Inflammatory macrophage treated with lipopolysaccharide for 4 hours (primary cell): ENCODE data around the gene CCT6B.
"Not testable (repeated sequence)": the region's sequence is repeated elsewhere in the genome, so short reads cannot be mapped to it uniquely, and the experiment has no call there.

Source experiments
- DNase-seq: peaks from one replicate; pipeline ENCODE4 v3.0.0-alpha.2; 2020

The CCT6B gene

GRCh38 chr17:34961093-34961911, at the start of gene CCT6B, which contains the start of gene ZNF830:
TSS of gene CCT6B (minus strand) at chr17:34961460. CDS start at chr17:34961393, 67 bp downstream.
TSS of gene ZNF830 (plus strand) at chr17:34961540. CDS start at chr17:34961567, 27 bp downstream.
- DNase-seq, result peak; percentile 96

- DNase-seq, result no peak
Measured at GRCh38 chr17:35010093-35010492, 48.8 kb upstream of the CCT6B start.

GRCh38 chr17:35006961-35007360, 45.7 kb upstream of the CCT6B start:
- no peak for DNase-seq

- DNase-seq, result no peak
Measured at GRCh38 chr17:35006345-35006744, 45.1 kb upstream of the CCT6B start.

GRCh38 chr17:35003778-35004177, 42.5 kb upstream of the CCT6B start:
- no peak for DNase-seq

- no peak for DNase-seq
Measured at GRCh38 chr17:35002876-35003551, 41.8 kb upstream of the CCT6B start.

GRCh38 chr17:35001549-35001948, 40.3 kb upstream of the CCT6B start:
- no peak for DNase-seq

GRCh38 chr17:35000965-35001364, 39.7 kb upstream of the CCT6B start:
- not testable (repeated sequence) for DNase-seq

- no peak for DNase-seq
Measured at GRCh38 chr17:34999456-34999855, 38.2 kb upstream of the CCT6B start.

- DNase-seq, result peak; percentile 67
Measured at GRCh38 chr17:34998205-34998604, 36.9 kb upstream of the CCT6B start.

GRCh38 chr17:34997355-34997862, 36.1 kb upstream of the CCT6B start:
- no peak for DNase-seq

GRCh38 chr17:34996422-34997285, 35.4 kb upstream of the CCT6B start:
- peak; percentile 47 for DNase-seq

- no peak for DNase-seq
Measured at GRCh38 chr17:34993031-34993430, 31.8 kb upstream of the CCT6B start.

GRCh38 chr17:34991606-34992005, 30.3 kb upstream of the CCT6B start:
- DNase-seq, result no peak

- peak; percentile 79 for DNase-seq
Measured at GRCh38 chr17:34990921-34991365, 29.7 kb upstream of the CCT6B start.

- DNase-seq, result no peak
Measured at GRCh38 chr17:34989473-34989872, 28.2 kb upstream of the CCT6B start.

GRCh38 chr17:34988644-34989043, 27.4 kb upstream of the CCT6B start:
- DNase-seq, result no peak

- DNase-seq, result no peak
Measured at GRCh38 chr17:34987232-34987631, 26.0 kb upstream of the CCT6B start.

- DNase-seq, result peak; percentile 38
Measured at GRCh38 chr17:34981538-34982241, 20.4 kb upstream of the CCT6B start.

- DNase-seq, result peak; percentile 84
Measured at GRCh38 chr17:34980681-34981537, 19.6 kb upstream of the CCT6B start.

- DNase-seq, result peak; percentile 94
Measured at GRCh38 chr17:34980353-34980680, 19.1 kb upstream of the CCT6B start, which contains the start of gene LIG3. TSS of gene LIG3 (plus strand) at chr17:34980512. CDS start at chr17:34983006, 2,494 bp downstream.
